Measurements from ENCODE around the gene HCAR3.

Gene HCAR3

GRCh38 chr12:122668268-122668667, 48.3 kb downstream of the HCAR3 start:
- no peak for DNase-seq

- no peak for DNase-seq
Measured at GRCh38 chr12:122665759-122666158, 50.9 kb downstream of the HCAR3 start.

- no peak for DNase-seq
Measured at GRCh38 chr12:122665349-122665748, 51.3 kb downstream of the HCAR3 start.
